Measurements from ENCODE around the gene FAM156B.
"Not testable (repeated sequence)": the region's sequence is repeated elsewhere in the genome, so short reads cannot be mapped to it uniquely, and the experiment has no call there.

The FAM156B gene

GRCh38 chrX:52941728-52942127 lies 44.6 kb downstream of the FAM156B start:
- CTCF ChIA-PET; H3K9me3 ChIP-seq (ENCODE audit: control extremely low read depth in 1 of 5, control insufficient read depth in 4 of 5, insufficient read depth in 2 of 5, low read depth in 1 of 5, low read length in 4 of 5); H3K27me3 ChIP-seq (replicated peaks in 2 of 5; ENCODE audit: control insufficient read depth in 4 of 5, insufficient read depth in 5 of 5, low read length in 4 of 5); H3K4me1 ChIP-seq (ENCODE audit: control extremely low read depth in 1 of 4, control insufficient read depth in 4 of 4, insufficient read depth in 4 of 4, low read length in 3 of 4); H3K4me3 ChIP-seq (ENCODE audit: control insufficient read depth in 1 of 7, extremely low read depth in 1 of 7, insufficient read depth in 4 of 7, low read depth in 2 of 7, low read length in 6 of 7); H3K36me3 ChIP-seq (ENCODE audit: control insufficient read depth in 4 of 4, insufficient read depth in 4 of 4, low read length in 3 of 4); POLR2A ChIA-PET; H3K27ac ChIP-seq (ENCODE audit: insufficient read depth in 1 of 2, low read depth in 1 of 2, low read length in 2 of 2, poor library complexity in 1 of 2, severe bottlenecking in 2 of 2); DNase-seq: not testable (repeated sequence)
- no CpG with 5 or more reads among the region's 10 CpGs for WGBS (ENCODE audit: insufficient coverage)

GRCh38 chrX:52945838-52946494 lies 48.8 kb downstream of the FAM156B start:
- DNase-seq; H3K4me3 ChIP-seq (ENCODE audit: control insufficient read depth in 1 of 7, extremely low read depth in 1 of 7, insufficient read depth in 4 of 7, low read depth in 2 of 7, low read length in 6 of 7); H3K36me3 ChIP-seq (ENCODE audit: control insufficient read depth in 4 of 4, insufficient read depth in 4 of 4, low read length in 3 of 4); H3K27ac ChIP-seq (ENCODE audit: insufficient read depth in 1 of 2, low read depth in 1 of 2, low read length in 2 of 2, poor library complexity in 1 of 2, severe bottlenecking in 2 of 2); H3K9me3 ChIP-seq (ENCODE audit: control extremely low read depth in 1 of 5, control insufficient read depth in 4 of 5, insufficient read depth in 2 of 5, low read depth in 1 of 5, low read length in 4 of 5); H3K27me3 ChIP-seq (replicated peaks in 2 of 5; ENCODE audit: control insufficient read depth in 4 of 5, insufficient read depth in 5 of 5, low read length in 4 of 5); H3K4me1 ChIP-seq (ENCODE audit: control extremely low read depth in 1 of 4, control insufficient read depth in 4 of 4, insufficient read depth in 4 of 4, low read length in 3 of 4); CTCF ChIA-PET; POLR2A ChIA-PET: not testable (repeated sequence)
- WGBS (ENCODE audit: insufficient coverage): no CpG with 5 or more reads among the region's 14 CpGs

- POLR2A ChIA-PET; CTCF ChIA-PET; H3K9me3 ChIP-seq (ENCODE audit: control extremely low read depth in 1 of 5, control insufficient read depth in 4 of 5, insufficient read depth in 2 of 5, low read depth in 1 of 5, low read length in 4 of 5); H3K4me1 ChIP-seq (ENCODE audit: control extremely low read depth in 1 of 4, control insufficient read depth in 4 of 4, insufficient read depth in 4 of 4, low read length in 3 of 4); DNase-seq; H3K27ac ChIP-seq (ENCODE audit: insufficient read depth in 1 of 2, low read depth in 1 of 2, low read length in 2 of 2, poor library complexity in 1 of 2, severe bottlenecking in 2 of 2); H3K36me3 ChIP-seq (ENCODE audit: control insufficient read depth in 4 of 4, insufficient read depth in 4 of 4, low read length in 3 of 4); H3K27me3 ChIP-seq (replicated peaks in 2 of 5; ENCODE audit: control insufficient read depth in 4 of 5, insufficient read depth in 5 of 5, low read length in 4 of 5); H3K4me3 ChIP-seq (ENCODE audit: control insufficient read depth in 1 of 7, extremely low read depth in 1 of 7, insufficient read depth in 4 of 7, low read depth in 2 of 7, low read length in 6 of 7): not testable (repeated sequence)
- WGBS (ENCODE audit: insufficient coverage): no CpG with 5 or more reads among the region's 16 CpGs
Measured at GRCh38 chrX:52947501-52947900, 50.4 kb downstream of the FAM156B start.

GRCh38 chrX:52948265-52948664 lies 51.1 kb downstream of the FAM156B start:
- H3K27me3 ChIP-seq (replicated peaks in 2 of 5; ENCODE audit: control insufficient read depth in 4 of 5, insufficient read depth in 5 of 5, low read length in 4 of 5); DNase-seq; H3K4me3 ChIP-seq (ENCODE audit: control insufficient read depth in 1 of 7, extremely low read depth in 1 of 7, insufficient read depth in 4 of 7, low read depth in 2 of 7, low read length in 6 of 7); H3K27ac ChIP-seq (ENCODE audit: insufficient read depth in 1 of 2, low read depth in 1 of 2, low read length in 2 of 2, poor library complexity in 1 of 2, severe bottlenecking in 2 of 2); H3K9me3 ChIP-seq (ENCODE audit: control extremely low read depth in 1 of 5, control insufficient read depth in 4 of 5, insufficient read depth in 2 of 5, low read depth in 1 of 5, low read length in 4 of 5); H3K36me3 ChIP-seq (ENCODE audit: control insufficient read depth in 4 of 4, insufficient read depth in 4 of 4, low read length in 3 of 4); CTCF ChIA-PET; H3K4me1 ChIP-seq (ENCODE audit: control extremely low read depth in 1 of 4, control insufficient read depth in 4 of 4, insufficient read depth in 4 of 4, low read length in 3 of 4); POLR2A ChIA-PET: not testable (repeated sequence)
- WGBS (ENCODE audit: insufficient coverage): no CpG with 5 or more reads among the region's 17 CpGs

GRCh38 chrX:52949325-52949724 lies 52.2 kb downstream of the FAM156B start:
- no CpG with 5 or more reads among the region's 4 CpGs for WGBS (ENCODE audit: insufficient coverage)
- H3K4me3 ChIP-seq (ENCODE audit: control insufficient read depth in 1 of 7, extremely low read depth in 1 of 7, insufficient read depth in 4 of 7, low read depth in 2 of 7, low read length in 6 of 7); H3K36me3 ChIP-seq (ENCODE audit: control insufficient read depth in 4 of 4, insufficient read depth in 4 of 4, low read length in 3 of 4); H3K27ac ChIP-seq (ENCODE audit: insufficient read depth in 1 of 2, low read depth in 1 of 2, low read length in 2 of 2, poor library complexity in 1 of 2, severe bottlenecking in 2 of 2); H3K9me3 ChIP-seq (ENCODE audit: control extremely low read depth in 1 of 5, control insufficient read depth in 4 of 5, insufficient read depth in 2 of 5, low read depth in 1 of 5, low read length in 4 of 5); CTCF ChIA-PET; H3K27me3 ChIP-seq (replicated peaks in 2 of 5; ENCODE audit: control insufficient read depth in 4 of 5, insufficient read depth in 5 of 5, low read length in 4 of 5); DNase-seq; POLR2A ChIA-PET; H3K4me1 ChIP-seq (ENCODE audit: control extremely low read depth in 1 of 4, control insufficient read depth in 4 of 4, insufficient read depth in 4 of 4, low read length in 3 of 4): not testable (repeated sequence)

DNA sequence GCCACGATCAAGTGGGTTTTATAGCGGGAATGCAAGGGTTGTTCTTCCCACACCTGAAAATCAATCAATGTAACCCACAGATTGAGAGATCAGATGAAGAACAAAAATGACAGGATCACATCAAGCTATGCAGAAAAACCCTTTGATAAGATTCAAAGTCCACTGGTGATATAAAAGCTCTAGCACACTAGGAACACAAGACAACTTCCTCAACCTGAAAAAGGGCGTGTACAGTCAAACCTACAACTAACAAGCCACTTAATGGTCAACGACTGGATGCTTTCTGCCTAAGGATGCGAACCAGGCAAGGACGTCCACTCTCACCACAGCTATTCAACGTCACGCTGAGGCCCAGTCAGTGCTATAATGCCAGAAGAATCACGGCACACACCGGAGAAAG lies 52.8 kb downstream of the FAM156B start:
- WGBS (ENCODE audit: insufficient coverage): no CpG with 5 or more reads among the region's 10 CpGs
- H3K4me1 ChIP-seq (ENCODE audit: control extremely low read depth in 1 of 4, control insufficient read depth in 4 of 4, insufficient read depth in 4 of 4, low read length in 3 of 4); CTCF ChIA-PET; H3K36me3 ChIP-seq (ENCODE audit: control insufficient read depth in 4 of 4, insufficient read depth in 4 of 4, low read length in 3 of 4); H3K27ac ChIP-seq (ENCODE audit: insufficient read depth in 1 of 2, low read depth in 1 of 2, low read length in 2 of 2, poor library complexity in 1 of 2, severe bottlenecking in 2 of 2); H3K9me3 ChIP-seq (ENCODE audit: control extremely low read depth in 1 of 5, control insufficient read depth in 4 of 5, insufficient read depth in 2 of 5, low read depth in 1 of 5, low read length in 4 of 5); DNase-seq; POLR2A ChIA-PET; H3K27me3 ChIP-seq (replicated peaks in 2 of 5; ENCODE audit: control insufficient read depth in 4 of 5, insufficient read depth in 5 of 5, low read length in 4 of 5); H3K4me3 ChIP-seq (ENCODE audit: control insufficient read depth in 1 of 7, extremely low read depth in 1 of 7, insufficient read depth in 4 of 7, low read depth in 2 of 7, low read length in 6 of 7): not testable (repeated sequence)
